Posterior vena cava (tissue), 2 donors: ENCODE results near the gene RAPGEF4. TPM values are rescaled to one million over a fixed set of nuclear protein-coding genes. Genes with fewer than 3 reads are reported as not detected.

Experiments used
- DNase-seq: peaks from one replicate; pipeline ENCODE4 v3.0.0-alpha.2; 2020; ENCODE audit warnings: low spot score
- intact Hi-C, 2 donors: fragments of 100-400 bp; cut with DNase I; formaldehyde crosslinking; loops; one replicate each; pipeline versions ENCODE4 v1.14.1 to v1.14.2; 2022 to 2023
- total RNA-seq, 2 donors: library from RNA; stranded (reverse); fragmentation: NEBNext Ultra II Directional; extraction: Animal tissue kit (Norgen Biotek cat#: 25700); gene quantifications; one replicate each; pipeline ENCODE4 v1.2.1, GENCODE V29; 2021
- donor health status: DM: yes; HTN: yes; CAD: no.
- donor health status: DM: yes; HTN: yes; CAD: no.

Gene RAPGEF4
- total RNA-seq, 2 donors from 2014 or later, result 4.5 to 6.2 TPM

DNA sequence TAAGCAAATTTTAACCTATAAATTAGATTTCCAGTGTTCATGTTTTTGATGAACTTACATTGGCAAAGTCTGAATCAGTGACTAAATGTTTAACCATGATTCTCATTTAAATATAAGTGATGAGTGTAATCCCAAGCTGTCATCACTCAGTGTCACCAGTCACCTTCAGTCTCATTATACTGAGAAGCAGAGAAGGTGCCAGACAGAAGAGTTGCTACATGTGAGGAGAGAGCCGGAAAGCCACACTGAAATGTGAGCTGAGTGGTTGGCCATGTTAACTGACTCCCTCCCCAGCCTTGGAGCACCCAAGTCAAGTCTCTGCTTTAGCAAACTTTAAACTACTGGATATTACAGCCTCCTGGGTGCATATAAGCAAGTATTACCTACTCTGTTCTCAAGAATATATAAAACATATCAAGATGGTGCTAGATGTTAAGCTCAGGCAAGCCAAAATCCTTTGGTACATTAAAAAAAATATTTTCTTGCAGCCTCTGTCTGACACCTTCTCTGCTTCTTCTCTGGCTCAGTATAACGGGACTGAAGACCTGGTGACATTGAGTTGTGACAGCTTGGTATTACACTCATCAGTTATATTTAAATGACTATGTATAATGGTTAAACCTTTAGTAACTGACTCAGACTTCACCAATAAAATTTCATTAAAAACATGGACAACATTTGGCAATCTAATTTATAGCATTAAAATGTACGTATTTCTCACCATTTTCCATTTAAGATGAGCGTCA lies 264.2 kb downstream of the RAPGEF4 start:
- intact Hi-C loops, result no loop called here
- DNase-seq, result no peak

DNA sequence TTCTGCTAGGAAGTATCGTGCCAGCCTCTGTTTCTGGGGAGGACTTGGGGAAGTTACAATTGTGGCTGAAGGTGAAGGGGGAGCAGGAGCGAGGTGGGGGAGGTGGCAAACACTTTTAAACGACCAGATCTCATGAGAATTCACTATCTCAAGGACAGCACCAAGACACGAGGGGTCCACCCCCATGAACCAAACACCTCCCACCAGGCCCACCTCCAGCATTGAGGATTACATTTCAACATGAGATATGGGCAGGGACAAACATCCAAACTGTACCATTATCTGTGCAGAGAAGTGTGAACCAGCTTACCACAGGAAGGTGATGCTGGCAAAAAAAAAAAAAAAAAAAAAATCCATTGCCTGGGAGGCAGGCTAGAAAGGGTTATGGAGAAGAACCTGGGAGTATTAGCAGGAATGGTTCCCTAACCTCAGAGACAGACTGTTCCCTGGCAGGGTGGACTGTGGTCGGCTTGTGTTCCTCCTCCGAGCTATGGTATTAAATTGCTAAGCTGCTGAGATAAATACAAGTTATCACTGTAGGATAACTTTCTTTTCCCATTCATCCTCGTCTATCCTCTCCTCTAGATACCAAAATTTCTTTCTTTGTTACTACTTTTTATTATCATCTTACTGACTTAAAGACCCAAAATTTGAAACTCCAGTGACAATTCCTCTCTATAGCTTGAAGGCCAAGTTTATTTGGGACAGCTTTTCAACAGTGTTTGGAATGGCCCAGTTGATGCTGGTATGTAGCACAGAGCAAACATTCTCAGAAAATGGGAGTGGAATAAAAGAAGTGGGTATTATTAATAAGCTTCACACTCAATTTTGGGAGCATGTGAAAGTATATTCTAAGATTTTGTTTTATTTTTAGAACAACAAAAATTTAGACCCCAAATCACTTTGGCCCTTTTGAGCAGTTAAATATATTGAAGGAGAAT lies 266.3 kb downstream of the RAPGEF4 start:
- intact Hi-C loops, result no loop called here
- no peak for DNase-seq

DNA sequence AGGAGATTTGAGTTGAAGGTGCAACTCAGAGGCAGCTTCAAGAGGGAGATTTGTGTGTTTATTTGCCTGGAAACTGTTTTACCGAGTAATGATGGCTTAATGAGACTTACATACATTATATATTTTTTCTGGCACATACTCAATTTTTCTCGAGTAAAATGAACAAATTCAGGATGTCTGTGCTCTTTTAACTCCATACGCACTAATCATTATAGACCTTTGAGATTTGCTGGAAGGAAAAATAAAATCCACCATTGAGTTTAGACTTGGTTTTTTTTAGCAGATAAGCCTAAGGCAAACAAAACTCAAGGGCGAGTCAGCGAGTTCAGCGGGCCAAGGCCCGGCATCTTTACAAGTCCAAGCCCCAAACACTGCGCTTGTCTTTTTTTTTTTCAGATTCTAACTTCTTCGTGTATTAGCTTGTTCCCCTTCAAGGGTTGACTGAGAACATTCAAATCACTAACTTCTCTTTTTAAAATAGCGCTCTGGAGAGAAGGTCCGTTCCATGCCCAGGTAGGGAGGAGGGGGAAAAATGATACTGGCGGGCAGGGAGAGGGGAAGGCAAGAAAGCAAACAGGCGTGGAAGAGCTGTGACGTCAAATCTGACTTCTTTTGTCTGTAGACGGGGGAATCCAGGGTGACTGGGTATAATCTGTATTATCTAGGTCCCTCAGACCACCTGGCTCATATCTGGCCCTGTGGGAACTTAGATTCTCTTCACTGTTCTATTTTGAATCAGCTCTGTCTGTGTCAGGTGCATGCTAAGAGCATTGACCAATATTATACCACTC lies 267.3 kb downstream of the RAPGEF4 start:
- DNase-seq, result no peak
- intact Hi-C loops, result no loop called here

DNA sequence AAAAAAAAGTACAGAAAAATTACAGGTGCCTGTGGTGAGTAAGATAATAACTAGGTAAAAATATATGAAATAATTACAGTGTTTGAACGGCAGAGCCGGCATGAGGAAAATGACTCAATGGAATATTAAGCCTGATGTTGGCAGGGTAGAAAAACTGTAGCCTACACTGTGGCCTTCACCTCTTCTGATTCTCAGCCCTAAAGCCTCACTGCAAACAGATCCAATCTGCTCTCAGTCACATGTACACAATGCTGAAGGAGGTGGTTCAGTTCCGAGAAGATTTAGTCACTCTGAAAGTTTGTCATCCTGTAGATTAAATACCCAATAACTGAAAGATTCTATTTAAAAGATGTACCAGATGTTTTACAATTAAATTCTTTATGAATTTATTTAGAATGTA lies 273.1 kb downstream of the RAPGEF4 start:
- intact Hi-C loops, result no loop called here
- no peak for DNase-seq

DNA sequence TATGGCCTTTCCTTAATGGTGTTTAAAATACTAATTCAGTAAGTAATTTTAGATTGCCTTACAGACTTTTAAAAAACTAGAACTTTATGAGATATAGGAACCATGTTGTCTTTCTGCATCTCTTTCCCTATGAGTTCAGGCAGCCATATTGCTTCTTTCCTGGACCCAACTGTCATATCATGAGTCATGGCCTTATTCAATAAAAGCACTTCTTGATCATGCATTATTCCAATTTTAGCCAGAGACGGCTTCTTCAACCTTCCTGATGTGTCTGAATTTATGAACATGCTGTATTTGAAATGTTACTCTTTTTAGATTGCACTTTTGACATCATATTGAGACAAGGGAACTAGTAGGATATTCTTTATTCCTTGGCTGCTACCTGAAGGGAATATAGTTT lies 274.6 kb downstream of the RAPGEF4 start:
- DNase-seq, result no peak
- intact Hi-C loops, result no loop called here

DNA sequence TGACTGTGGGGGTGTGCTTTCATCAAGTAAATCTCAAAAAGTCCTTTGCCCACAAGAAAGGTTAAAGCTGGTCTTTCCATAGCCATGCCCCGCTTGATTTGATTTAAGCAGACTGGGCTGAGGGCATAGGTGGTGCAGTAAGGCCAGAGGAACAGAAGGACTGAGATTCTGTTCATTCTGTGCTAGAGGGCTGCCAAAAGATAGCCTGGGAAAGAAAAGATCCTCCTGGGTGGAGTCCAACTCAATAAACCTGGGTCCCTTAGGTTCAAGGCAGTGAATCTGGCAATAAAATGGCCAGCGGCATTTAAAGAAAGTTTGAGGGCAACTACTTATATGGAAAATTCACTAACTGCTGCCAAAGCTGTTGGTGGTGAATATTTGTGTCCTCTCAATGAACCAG lies 280.8 kb downstream of the RAPGEF4 start:
- DNase-seq, result no peak
- intact Hi-C loops, result no loop called here

DNA sequence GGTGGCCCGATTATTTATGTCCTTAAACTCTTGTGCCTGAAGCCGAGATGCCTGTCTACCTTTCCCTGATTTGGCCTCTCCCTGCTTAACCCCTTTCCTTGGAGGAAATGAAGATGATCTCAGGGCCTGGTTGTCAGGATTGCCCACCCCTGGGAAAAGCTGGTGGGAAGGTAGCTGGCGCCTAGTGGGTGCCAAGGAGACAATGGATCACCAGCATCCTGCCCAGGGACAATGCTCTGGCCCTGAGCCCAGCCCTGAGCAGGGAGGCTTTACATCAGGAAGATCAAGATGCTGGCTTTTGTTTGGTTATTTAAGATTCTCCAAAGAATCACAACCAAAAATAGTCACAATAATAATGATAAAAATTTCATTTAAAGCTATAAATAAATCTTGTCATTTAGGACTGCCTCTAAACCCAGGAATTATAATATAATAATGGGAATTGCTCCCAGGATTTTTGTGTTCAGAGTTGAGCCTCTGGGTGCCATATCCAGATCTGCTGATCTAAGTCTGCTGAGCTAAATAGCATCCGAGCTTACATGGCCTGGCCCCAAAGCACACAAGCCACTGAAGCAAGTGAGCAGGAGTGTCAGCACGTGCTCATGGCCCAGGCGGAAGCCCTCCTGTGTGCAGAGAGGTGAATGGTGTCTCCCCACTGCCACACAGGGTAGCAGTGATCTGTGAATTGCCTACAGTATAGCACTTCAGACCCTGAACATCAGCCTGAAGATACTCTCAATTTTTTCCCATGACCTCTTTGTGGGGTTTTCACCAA lies 282.2 kb downstream of the RAPGEF4 start:
- no peak for DNase-seq
- intact Hi-C loops, result no loop called here

DNA sequence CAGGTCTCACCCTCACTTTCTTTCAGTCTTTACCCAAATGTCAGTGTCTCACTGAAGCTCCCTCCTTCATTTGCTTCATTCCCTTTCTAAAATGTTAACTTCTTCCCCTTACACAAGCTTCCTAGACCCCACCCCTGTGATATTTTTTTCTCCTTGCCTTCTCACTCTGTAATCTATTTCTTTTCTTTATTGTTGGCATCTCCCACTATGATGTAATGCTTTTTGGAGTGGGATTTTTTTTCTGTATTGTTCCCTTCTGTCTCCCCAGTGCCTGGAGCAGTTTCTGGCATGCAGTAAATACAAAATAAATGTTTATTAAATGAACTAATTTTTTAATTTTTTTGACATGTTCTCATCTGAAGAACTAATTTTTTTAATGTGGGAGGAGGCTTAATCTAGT lies 284.1 kb downstream of the RAPGEF4 start:
- DNase-seq, result no peak
- intact Hi-C loops, result no loop called here

DNA sequence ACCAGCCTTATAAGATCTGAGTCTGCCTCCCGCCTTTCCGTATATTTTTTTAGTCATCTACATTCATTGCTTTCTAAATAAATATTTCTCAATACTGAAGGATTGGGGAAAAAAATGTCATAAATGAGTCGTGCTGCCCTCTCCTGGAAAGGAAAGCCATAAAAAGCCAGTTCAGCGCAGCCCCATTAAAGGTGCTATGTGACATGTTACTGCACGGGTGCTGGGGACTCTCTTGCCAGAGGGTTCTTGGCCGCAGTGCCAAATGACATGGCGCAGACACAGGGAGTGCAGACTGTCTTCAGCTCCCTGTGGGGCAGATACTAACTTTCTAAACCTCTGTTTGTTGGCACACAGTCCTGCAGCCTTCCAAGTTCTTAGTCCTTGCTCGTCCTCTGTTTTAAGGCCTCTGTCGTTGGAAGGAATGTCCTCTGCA lies 286.3 kb downstream of the RAPGEF4 start:
- DNase-seq, result no peak
- intact Hi-C loops, result no loop called here

DNA sequence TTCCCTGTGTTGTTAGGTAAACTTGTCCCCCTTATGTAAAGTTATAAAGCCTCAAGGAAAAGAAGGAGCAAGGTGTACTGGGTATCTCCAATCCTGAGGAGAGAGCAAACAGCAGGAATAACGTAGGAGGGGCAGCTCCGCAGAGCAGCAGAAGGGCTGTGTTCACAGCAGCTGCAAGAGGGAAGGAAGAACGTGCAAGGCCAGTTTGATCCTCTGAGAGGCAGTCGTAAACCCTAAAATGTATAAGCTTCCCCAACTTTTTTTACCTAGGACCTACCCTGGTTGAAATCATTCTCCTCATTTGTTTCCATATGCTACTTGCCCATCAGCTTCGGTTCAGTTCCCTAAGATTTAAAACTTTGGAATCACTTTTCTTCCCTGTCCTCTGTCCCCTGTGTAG lies 288.1 kb downstream of the RAPGEF4 start:
- intact Hi-C loops, result no loop called here
- no peak for DNase-seq

DNA sequence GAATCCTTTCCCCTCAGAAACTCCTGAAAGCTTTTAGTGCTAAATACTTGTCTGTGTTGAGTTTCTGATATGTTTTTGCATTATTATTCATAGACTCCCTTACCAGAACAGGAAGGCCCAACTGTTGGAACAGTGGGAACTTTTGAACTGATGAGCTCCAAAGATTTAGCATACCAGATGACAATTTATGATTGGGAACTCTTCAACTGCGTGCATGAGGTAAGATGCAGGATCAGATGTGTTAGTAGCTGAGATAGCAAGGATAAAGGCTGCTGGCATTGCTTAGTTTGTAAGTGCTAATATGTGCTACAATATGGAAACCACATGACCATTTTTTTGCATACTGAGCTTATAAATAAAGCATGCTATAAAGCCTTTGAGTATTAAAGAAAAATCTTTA lies 290.8 kb downstream of the RAPGEF4 start:
- intact Hi-C loops, result loop anchor here in 1 of 2 donors (5.0 kb wide), 1 partner anchor 186 kb away; no protein-coding TSS in a partner anchor
- no peak for DNase-seq

DNA sequence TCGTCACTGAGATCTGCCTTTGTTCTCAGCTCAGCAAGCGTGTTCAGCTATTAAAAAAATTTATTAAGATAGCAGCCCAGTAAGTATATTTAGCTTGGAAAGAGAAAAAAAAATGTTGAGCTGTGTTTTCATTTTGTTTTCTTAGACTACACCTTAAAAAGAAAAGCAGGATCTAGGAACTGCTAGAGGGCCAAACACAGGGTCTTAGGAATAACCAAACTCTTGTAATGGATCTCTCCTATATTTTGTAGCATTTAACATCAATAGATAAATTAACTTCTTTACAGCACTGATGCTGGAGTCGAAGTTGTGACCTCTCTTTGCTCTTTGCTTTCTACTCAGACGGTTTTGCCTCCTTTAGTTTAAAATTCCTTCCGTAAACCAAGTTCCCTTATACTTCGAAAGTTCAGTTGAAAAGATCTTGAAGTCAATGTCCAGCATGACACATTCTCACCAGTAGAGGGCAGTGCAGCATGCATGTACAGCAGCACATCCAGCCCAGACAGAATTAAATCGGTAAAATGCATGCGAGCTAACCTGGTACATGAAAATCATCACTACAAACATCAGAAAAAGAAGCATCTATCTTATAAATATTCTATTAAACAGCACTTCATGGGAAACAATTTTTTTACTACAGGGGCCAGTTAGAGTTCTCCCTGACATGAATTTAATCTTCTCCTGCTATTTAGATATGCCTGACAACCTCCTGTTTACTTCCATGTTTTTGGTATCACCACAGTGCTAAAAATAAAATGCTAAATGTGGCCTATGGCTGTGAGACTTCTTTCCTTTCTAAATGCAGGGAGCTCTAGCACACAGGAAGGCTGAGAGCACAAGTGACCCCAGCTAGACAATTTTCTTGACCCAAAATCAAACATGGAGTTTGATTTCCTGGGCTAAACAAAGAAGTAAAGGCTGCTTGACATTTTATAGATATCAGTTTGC lies 291.8 kb downstream of the RAPGEF4 start:
- intact Hi-C loops, result loop anchor here (1.0 to 5.0 kb wide), 2 partner anchors 44 to 185 kb away; no protein-coding TSS in a partner anchor

DNA sequence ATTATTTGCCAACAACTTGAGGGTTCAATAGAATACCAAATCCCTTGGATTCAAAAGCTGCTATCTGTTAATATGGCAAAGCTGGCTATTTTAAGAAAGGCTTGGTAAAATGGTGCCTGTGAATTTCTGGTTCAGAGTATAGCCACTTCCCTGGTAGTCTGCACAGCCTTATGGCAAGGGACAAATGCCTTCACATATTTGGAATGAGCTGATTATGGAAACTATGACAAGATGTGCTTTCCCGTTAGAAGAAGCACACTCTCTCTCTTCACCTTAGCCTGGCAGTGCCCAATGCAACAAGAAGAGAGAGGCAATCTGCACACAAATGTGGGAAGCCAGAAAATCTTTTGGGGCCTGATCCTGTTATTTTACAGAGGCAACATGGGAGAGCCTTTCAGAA lies 292.5 kb downstream of the RAPGEF4 start:
- DNase-seq, result no peak
- intact Hi-C loops, result loop anchor here (1.0 to 5.0 kb wide), 2 partner anchors 43 to 184 kb away; no protein-coding TSS in a partner anchor

More for the DNA sequence above, 291.8 kb downstream of the RAPGEF4 start:
- no peak for DNase-seq

DNA sequence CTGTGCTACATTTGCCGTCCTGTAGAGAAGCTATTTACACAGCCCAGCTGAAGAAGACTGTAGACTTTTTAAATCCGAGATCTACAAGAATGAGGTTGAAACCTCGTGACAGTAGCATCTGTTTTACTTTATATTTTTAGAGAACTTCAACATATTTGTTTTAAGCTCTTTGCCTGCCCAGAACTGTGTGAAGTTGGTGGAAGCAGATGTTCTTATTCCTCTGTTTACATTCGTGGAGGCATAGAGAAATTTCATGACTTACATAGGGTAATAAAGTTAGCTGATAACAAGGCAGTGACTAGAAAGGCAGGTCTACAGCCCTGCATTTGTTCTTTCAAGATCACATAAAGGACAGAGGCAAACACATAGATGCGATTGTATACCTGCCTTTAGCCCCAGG lies 293.0 kb downstream of the RAPGEF4 start:
- intact Hi-C loops, result loop anchor here (1.0 to 5.0 kb wide), 2 partner anchors 43 to 184 kb away; no protein-coding TSS in a partner anchor
- DNase-seq, result no peak

DNA sequence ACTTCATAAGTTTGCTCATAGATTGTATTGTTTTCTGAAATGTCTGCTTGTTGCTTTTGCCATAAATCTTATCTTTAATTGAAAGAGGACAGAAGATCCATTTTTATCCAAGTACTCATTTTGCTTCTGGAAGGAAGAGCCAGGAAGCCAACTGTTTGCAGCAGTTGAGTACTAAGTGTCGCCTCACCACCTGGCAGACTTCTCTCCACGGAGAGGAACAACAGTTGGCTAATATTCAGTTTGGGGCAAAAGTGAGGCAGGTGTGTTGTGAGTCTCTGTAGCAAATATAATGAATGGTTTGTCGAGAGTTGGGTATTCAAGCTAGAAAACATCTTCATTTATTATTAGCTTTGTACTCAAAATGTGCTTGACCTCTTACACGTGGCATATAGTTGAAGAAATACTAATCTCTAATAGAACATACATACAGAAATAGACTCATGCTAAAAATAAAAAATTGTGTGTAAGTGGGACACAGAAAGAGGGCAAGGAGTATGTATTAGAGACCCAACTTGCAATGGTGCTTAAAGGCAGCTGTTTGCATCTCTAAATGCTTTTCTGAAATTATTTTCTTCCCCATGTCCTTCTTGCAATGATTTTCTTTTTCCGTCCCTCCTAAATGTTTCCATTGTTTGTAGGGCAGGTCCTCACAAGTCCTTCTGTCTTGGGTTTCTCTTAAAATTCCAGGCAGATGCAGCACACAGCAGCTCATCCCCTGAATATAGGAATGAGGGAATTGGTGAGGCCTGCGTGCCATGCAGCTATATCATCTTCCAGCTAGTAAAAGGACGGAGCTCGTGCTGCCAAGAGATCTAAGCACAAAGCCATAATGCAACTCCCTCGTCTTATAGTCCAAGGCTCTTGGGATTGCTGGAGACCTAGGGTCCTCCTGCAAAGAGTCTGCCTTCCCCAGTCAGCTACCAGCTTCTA lies 295.2 kb downstream of the RAPGEF4 start:
- DNase-seq, result no peak
- intact Hi-C loops, result no loop called here

DNA sequence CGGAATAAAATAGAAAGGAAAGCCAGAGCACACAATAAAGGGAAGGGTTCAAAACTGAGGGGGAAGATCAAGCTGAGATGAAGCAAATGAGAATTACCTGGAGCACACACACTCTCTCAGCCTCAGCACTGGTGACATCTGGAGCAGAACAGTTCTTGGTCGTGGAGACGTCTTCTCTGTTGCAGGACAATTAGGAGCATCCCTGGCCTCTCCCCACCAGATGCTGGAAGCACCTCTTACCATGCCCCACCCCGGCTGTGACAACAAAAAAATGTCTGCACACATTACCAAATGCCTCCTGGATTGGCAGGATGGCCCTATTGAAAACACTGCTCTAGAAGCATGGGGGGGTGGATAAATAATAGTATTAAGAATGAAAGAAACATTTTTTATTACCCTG lies 296.4 kb downstream of the RAPGEF4 start:
- no peak for DNase-seq
- intact Hi-C loops, result no loop called here

DNA sequence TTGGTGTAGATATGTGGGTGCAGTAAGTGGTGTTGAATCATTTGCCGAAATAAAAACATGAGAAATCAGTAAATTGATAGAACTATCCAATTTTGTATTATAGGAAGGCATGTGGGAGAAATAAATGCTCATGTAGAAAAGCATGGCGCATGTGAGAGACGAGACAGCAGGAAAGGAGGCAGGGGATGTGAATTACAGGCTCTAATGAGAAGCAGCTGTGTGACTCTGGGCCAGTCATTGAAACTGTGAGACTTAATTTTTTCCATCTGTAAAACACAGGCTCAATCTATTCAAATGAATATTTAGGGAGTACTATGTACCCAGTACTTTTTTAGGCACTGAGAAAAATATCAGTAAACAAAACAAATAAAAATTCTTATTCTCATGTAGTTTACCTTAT lies 297.4 kb downstream of the RAPGEF4 start:
- no peak for DNase-seq
- intact Hi-C loops, result no loop called here
